IMR-90 (cell line): Measurements from ENCODE around the gene XPO4. TPM values are rescaled to one million over a fixed set of nuclear protein-coding genes. Genes with fewer than 3 reads are reported as not detected.

Source experiments
- ATAC-seq: fragments of 200-7000 bp; cut with Tn5 transposase; 2 replicates; pipeline ENCODE4 v1.9.1; 2020; ENCODE audit warnings: low read depth, mild to moderate bottlenecking, moderate library complexity
- BruUV-seq: library from RNA; stranded (reverse); fragments of 400-500 nt; replicated peaks from 2 replicates; lab custom pipeline; 2021; lab: Mats Ljungman, UMichigan
- CTCF ChIA-PET: fragments of 300-600 bp; formaldehyde crosslinking; extraction: SDS; loops from one replicate; lab custom pipeline; 2021; ENCODE audit warnings: antibody characterized with exemption; lab: Yijun Ruan, JAX
- POLR2A ChIA-PET: fragments of 300-600 bp; sonication (Branson Sonifier 250); formaldehyde crosslinking; loops from one replicate; lab custom pipeline; 2022; ENCODE audit warnings: antibody characterized with exemption; ENCODE audit not compliant: unreplicated experiment; lab: Charles Lee
- DNase-seq: peaks from one replicate; pipeline ENCODE4 v3.0.0; 2013
- H2AFZ ChIP-seq: replicated peaks from 2 replicates; pipeline ENCODE3; 2013; ENCODE audit warnings: low read length, mild to moderate bottlenecking; ENCODE audit not compliant: poor library complexity
- H2AK5ac ChIP-seq: 2 replicates; pipeline ENCODE4 v1.6.1; 2013; ENCODE audit warnings: low read depth, low read length, inconsistent platforms
- H2AK9ac ChIP-seq: replicated peaks from 2 replicates; pipeline ENCODE3; 2013; ENCODE audit warnings: mild to moderate bottlenecking, low read depth, low read length, moderate library complexity; ENCODE audit not compliant: poor library complexity
- H2BK120ac ChIP-seq: 2 replicates; pipeline ENCODE4 v1.6.1; 2013; ENCODE audit warnings: low read depth, low read length, inconsistent platforms
- H2BK15ac ChIP-seq: 3 replicates; pipeline ENCODE4 v1.6.1; 2013; ENCODE audit warnings: low read depth, low read length, inconsistent platforms
- H2BK20ac ChIP-seq: 2 replicates; pipeline ENCODE4 v1.6.1; 2013; ENCODE audit warnings: low read depth, mild to moderate bottlenecking, inconsistent platforms, low read length, moderate library complexity
- H2BK5ac ChIP-seq: 2 replicates; pipeline ENCODE4 v1.6.1; 2013; ENCODE audit warnings: mild to moderate bottlenecking, low read depth, low read length, inconsistent platforms; ENCODE audit not compliant: poor library complexity, severe bottlenecking
- H3K14ac ChIP-seq: replicated peaks from 2 replicates; pipeline ENCODE4 v1.6.1; 2013; ENCODE audit warnings: low read depth, low read length, inconsistent platforms
- H3K18ac ChIP-seq: 2 replicates; pipeline ENCODE4 v1.6.1; 2013; ENCODE audit warnings: low read depth, low read length, control low read depth
- H3K23ac ChIP-seq: 2 replicates; pipeline ENCODE4 v1.6.1; 2013; ENCODE audit warnings: low read depth, low read length, inconsistent platforms
- H3K27ac ChIP-seq: 2 replicates; pipeline ENCODE4 v1.5.1; 2013; ENCODE audit warnings: mild to moderate bottlenecking, control low read depth, low read length; ENCODE audit not compliant: insufficient read depth
- H3K27me3 ChIP-seq: 2 replicates; pipeline ENCODE4 v1.6.1; 2013; ENCODE audit warnings: low read length; ENCODE audit not compliant: control insufficient read depth, insufficient read depth
- H3K36me3 ChIP-seq: 2 replicates; pipeline ENCODE4 v1.6.1; 2013; ENCODE audit warnings: low read length, mixed read lengths; ENCODE audit not compliant: control insufficient read depth, insufficient read depth
- H3K4ac ChIP-seq: 2 replicates; pipeline ENCODE4 v1.6.1; 2013; ENCODE audit warnings: low read depth, low read length, inconsistent platforms
- H3K4me1 ChIP-seq: 2 replicates; pipeline ENCODE4 v1.6.1; 2013; ENCODE audit warnings: low read length, mixed read lengths; ENCODE audit not compliant: control insufficient read depth, insufficient read depth
- H3K4me2 ChIP-seq: 2 replicates; pipeline ENCODE4 v1.6.1; 2013; ENCODE audit warnings: low read depth, mild to moderate bottlenecking, control low read depth, low read length, moderate library complexity
- H3K4me3 ChIP-seq: 2 replicates; pipeline ENCODE4 v1.5.1; 2013; ENCODE audit warnings: low read depth, mild to moderate bottlenecking, control low read depth, low read length, moderate library complexity; ENCODE audit not compliant: insufficient read depth
- H3K56ac ChIP-seq: 2 replicates; pipeline ENCODE4 v1.6.1; 2013; ENCODE audit warnings: low read length, inconsistent platforms; ENCODE audit not compliant: insufficient read depth; ENCODE audit errors: extremely low read depth
- H3K79me1 ChIP-seq, 2 experiments: 2 replicates each; pipeline ENCODE4 v1.6.1; 2013; ENCODE audit warnings: low read length in 2 of 2, inconsistent platforms in 1 of 2, low read depth in 1 of 2
- H3K9ac ChIP-seq: 2 replicates; pipeline ENCODE4 v1.6.1; 2013; ENCODE audit warnings: low read depth, low read length, control low read depth
- H3K9me1 ChIP-seq: 2 replicates; pipeline ENCODE4 v1.6.1; 2013; ENCODE audit warnings: low read length, inconsistent platforms; ENCODE audit not compliant: insufficient read depth
- H3K9me3 ChIP-seq: 2 replicates; pipeline ENCODE4 v1.6.1; 2013; ENCODE audit warnings: low read length; ENCODE audit not compliant: control insufficient read depth, insufficient read depth
- H4K20me1 ChIP-seq: 2 replicates; pipeline ENCODE4 v1.6.1; 2013; ENCODE audit warnings: low read length, inconsistent platforms; ENCODE audit not compliant: insufficient read depth
- H4K5ac ChIP-seq: 2 replicates; pipeline ENCODE4 v1.6.1; 2013; ENCODE audit warnings: mild to moderate bottlenecking, low read depth, low read length, control low read depth
- H4K8ac ChIP-seq, 2 experiments: 2 replicates each; pipeline ENCODE4 v1.6.1; 2013; ENCODE audit warnings: low read depth in 2 of 2, low read length in 2 of 2, control low read depth in 1 of 2, inconsistent platforms in 1 of 2
- H4K91ac ChIP-seq: 2 replicates; pipeline ENCODE4 v1.6.1; 2013; ENCODE audit warnings: low read depth, low read length, inconsistent platforms; ENCODE audit not compliant: insufficient read depth
- BHLHE40 ChIP-seq: fragments of 150-350 bp; IDR thresholded peaks from 2 replicates; pipeline ENCODE4 v1.6.1; 2016; ENCODE audit warnings: mild to moderate bottlenecking, low read depth, low read length
- CEBPB ChIP-seq: IDR thresholded peaks from 2 replicates; pipeline ENCODE4 v1.6.1; 2012; ENCODE audit warnings: low read depth, low read length, improper control_type of control experiment
- CHD1 ChIP-seq: IDR thresholded peaks from 2 replicates; pipeline ENCODE4 v1.6.1; 2012; ENCODE audit warnings: low read depth, low read length, improper control_type of control experiment
- ELK1 ChIP-seq: fragments of 150-350 bp; IDR thresholded peaks from 2 replicates; pipeline ENCODE4 v1.6.1; 2016; ENCODE audit warnings: low read depth, mild to moderate bottlenecking, low read length, moderate library complexity, borderline replicate concordance
- FOS ChIP-seq: fragments of 150-350 bp; IDR thresholded peaks from 2 replicates; pipeline ENCODE4 v1.6.1; 2016; ENCODE audit warnings: low read depth, low read length
- MAFK ChIP-seq: IDR thresholded peaks from 2 replicates; pipeline ENCODE4 v1.6.1; 2012; ENCODE audit warnings: low read depth, low read length, improper control_type of control experiment
- MAZ ChIP-seq: IDR thresholded peaks from 2 replicates; pipeline ENCODE4 v1.6.1; 2012; ENCODE audit warnings: low read depth, mild to moderate bottlenecking, low read length, improper control_type of control experiment, moderate library complexity, borderline replicate concordance
- MXI1 ChIP-seq: IDR thresholded peaks from 2 replicates; pipeline ENCODE4 v1.6.1; 2012; ENCODE audit warnings: low read depth, mild to moderate bottlenecking, low read length, moderate library complexity, borderline replicate concordance
- NFE2L2 ChIP-seq: fragments of 150-350 bp; IDR thresholded peaks from 2 replicates; pipeline ENCODE4 v1.6.1; 2016; ENCODE audit warnings: low read depth, mild to moderate bottlenecking, low read length
- POLR2A ChIP-seq: IDR thresholded peaks from 2 replicates; pipeline ENCODE4 v1.6.1; 2012; ENCODE audit warnings: mild to moderate bottlenecking, low read depth, low read length
- RAD21 ChIP-seq: IDR thresholded peaks from 2 replicates; pipeline ENCODE4 v1.6.1; 2012; ENCODE audit warnings: low read length, improper control_type of control experiment
- RCOR1 ChIP-seq: IDR thresholded peaks from 2 replicates; pipeline ENCODE4 v1.6.1; 2012; ENCODE audit warnings: mild to moderate bottlenecking, low read length, improper control_type of control experiment; ENCODE audit not compliant: insufficient replicate concordance
- RFX5 ChIP-seq: IDR thresholded peaks from 2 replicates; pipeline ENCODE4 v1.8.0; 2012; ENCODE audit warnings: low read depth, mild to moderate bottlenecking, low read length, moderate library complexity
- SMC3 ChIP-seq: fragments of 150-350 bp; IDR thresholded peaks from 2 replicates; pipeline ENCODE4 v1.6.1; 2016; ENCODE audit warnings: low read depth, mild to moderate bottlenecking, antibody characterized with exemption, low read length, moderate library complexity
- WGBS, 2 experiments: methylation state at CpG; one replicate each; pipeline versions ENCODE4 v1.1.5 to v1.1.7; 2013; ENCODE audit warnings: missing lambda C conversion rate in 2 of 2; ENCODE audit not compliant: insufficient read length in 1 of 2; ENCODE audit errors: extremely low coverage in 2 of 2; 5-methylcytosine and 5-hydroxymethylcytosine counted together
- dilution Hi-C: fragments of 300-500 bp; cut with HindIII; formaldehyde crosslinking; loops from one replicate; pipeline ENCODE4 v1.14.3; 2018; ENCODE audit warnings: low sequenced_read_pairs; ENCODE audit not compliant: unreplicated experiment
- in situ Hi-C: fragments of 300-500 bp; cut with MboI; formaldehyde crosslinking; loops from 3 replicates; pipeline ENCODE4 v1.14.3; 2019; ENCODE audit warnings: low sequenced_read_pairs, inconsistent platforms, mixed read lengths
- intact Hi-C: fragments of 100-400 bp; cut with micrococcal nuclease; formaldehyde crosslinking; loops from 2 replicates; pipeline ENCODE4 v1.10.0; 2022
- polyA plus RNA-seq, 3 experiments: library from polyadenylated mRNA; depleted of rRNA; stranded (reverse); fragments of >200 nt; gene quantifications; 2 replicates each; pipeline ENCODE4 v1.2.3, GENCODE V29; 2012; ENCODE audit warnings: low replicate concordance in 1 of 3
- total RNA-seq: library from RNA; depleted of rRNA; stranded (reverse); fragments of >200 nt; gene quantifications from 2 replicates; pipeline ENCODE4 v1.2.3, GENCODE V29; 2012
- TF ChIP-seq, protein P1 (sequence below): fragments of 150-350 bp; IDR thresholded peaks from 2 replicates; pipeline ENCODE4 v1.6.1; 2017; ENCODE audit warnings: mild to moderate bottlenecking, antibody characterized with exemption, low read length, low read depth
- TF ChIP-seq, protein P2 (sequence below): conservative IDR thresholded peaks from 2 replicates; pipeline ENCODE4 v1.5.1; 2012; ENCODE audit warnings: mild to moderate bottlenecking, low read depth, low read length, improper control_type of control experiment

Gene XPO4
- total and polyA plus RNA-seq, 2 of the 4 experiments (the other 2 are of a cell fraction), result 5.0 to 21.1 TPM

DNA sequence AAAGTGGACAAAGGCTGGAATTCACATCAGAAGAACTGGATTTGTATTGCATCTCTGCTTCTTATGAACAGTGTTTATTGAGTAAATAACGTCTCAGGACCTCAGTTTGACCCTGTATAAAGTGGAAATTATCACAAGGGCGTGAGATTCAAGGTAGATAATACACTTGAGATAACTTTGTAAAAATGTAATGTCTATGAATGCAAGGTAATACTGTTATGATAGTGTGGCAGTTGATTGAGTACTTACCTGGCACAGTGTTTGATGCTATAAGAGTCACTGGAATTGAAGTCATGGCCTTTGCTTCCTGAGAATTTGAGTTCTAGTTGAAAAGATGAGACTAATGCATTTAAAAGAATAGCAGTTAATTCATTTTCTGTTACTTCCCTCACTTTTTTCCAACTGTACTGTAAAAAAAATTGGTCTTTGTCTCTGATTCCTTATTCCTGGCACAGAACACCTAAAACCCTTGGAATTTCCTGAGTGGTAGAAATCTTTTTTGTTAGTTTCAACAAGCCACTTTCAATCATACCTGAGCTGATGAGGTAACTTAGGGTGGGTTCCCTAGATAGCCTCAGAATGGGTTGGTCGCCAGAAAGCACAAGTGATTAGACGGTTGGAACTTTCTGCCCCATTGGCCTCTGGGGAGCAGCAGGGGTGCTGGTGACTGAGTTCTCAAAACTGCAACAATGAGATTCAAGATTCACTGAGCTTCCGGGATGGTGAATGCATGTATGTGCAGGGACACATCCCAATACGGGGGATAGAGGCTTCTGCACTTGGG, 6.4 kb upstream of the XPO4 start:
- Histone ChIP-seq H3K27ac (no peak overlapping the region), H3K56ac (no peak overlapping the region), H3K23ac (no peak overlapping the region), H3K4me1 (no peaks in the 10 kb centered on the region), H2BK120ac (no peak overlapping the region), H3K9me3 (no peaks in the 10 kb centered on the region), H3K9ac (no peak overlapping the region), H2AFZ (no peak overlapping the region), H4K5ac (no peak overlapping the region), H3K4me2 (no peak overlapping the region), H3K79me1 (no peaks in the 10 kb centered on the region), H4K91ac (no peak overlapping the region), H2BK5ac (no peak overlapping the region), H2AK5ac (no peak overlapping the region), H3K14ac (no peak overlapping the region), H3K9me1 (no peaks in the 10 kb centered on the region), H3K4ac (no peak overlapping the region), H3K36me3 (no peaks in the 10 kb centered on the region), H3K4me3 (no peak overlapping the region), H3K18ac (no peak overlapping the region), H4K8ac (no peak overlapping the region), H3K27me3 (peaks cover 2% of the 10 kb centered on the region; the same call in 1 of the 2 replicates), H2BK15ac (no peak overlapping the region), H2AK9ac (no peak overlapping the region), H2BK20ac (no peak overlapping the region), H4K20me1 (no peaks in the 10 kb centered on the region)
- ChIA-PET POLR2A (no interaction called here), CTCF (no interaction called here)
- BruUV-seq, result no TSS peak
- in situ Hi-C loops (no loop called here), intact Hi-C loops (no loop called here), dilution Hi-C loops (no loop called here)
- 100% methylated on average over 1 of the region's 6 CpGs; no CpG with 5 or more reads in 1 of the 2 experiments for WGBS, 2 experiments
- TF ChIP-seq MAFK (no peak), RAD21 (no peak), CEBPB (no peak), MXI1 (no peak), FOS (no peak), RFX5 (no peak), CHD1 (no peak), NFE2L2 (no peak), SMC3 (no peak), ELK1 (no peak), POLR2A (no peak), MAZ (no peak), BHLHE40 (no peak), RCOR1 (no peak)
- TF ChIP-seq, protein P1, sequence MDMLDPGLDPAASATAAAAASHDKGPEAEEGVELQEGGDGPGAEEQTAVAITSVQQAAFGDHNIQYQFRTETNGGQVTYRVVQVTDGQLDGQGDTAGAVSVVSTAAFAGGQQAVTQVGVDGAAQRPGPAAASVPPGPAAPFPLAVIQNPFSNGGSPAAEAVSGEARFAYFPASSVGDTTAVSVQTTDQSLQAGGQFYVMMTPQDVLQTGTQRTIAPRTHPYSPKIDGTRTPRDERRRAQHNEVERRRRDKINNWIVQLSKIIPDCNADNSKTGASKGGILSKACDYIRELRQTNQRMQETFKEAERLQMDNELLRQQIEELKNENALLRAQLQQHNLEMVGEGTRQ, result no peak
- TF ChIP-seq, protein P2, sequence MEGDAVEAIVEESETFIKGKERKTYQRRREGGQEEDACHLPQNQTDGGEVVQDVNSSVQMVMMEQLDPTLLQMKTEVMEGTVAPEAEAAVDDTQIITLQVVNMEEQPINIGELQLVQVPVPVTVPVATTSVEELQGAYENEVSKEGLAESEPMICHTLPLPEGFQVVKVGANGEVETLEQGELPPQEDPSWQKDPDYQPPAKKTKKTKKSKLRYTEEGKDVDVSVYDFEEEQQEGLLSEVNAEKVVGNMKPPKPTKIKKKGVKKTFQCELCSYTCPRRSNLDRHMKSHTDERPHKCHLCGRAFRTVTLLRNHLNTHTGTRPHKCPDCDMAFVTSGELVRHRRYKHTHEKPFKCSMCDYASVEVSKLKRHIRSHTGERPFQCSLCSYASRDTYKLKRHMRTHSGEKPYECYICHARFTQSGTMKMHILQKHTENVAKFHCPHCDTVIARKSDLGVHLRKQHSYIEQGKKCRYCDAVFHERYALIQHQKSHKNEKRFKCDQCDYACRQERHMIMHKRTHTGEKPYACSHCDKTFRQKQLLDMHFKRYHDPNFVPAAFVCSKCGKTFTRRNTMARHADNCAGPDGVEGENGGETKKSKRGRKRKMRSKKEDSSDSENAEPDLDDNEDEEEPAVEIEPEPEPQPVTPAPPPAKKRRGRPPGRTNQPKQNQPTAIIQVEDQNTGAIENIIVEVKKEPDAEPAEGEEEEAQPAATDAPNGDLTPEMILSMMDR, result no peak
- ATAC-seq (no peak), DNase-seq (no peak)
